K562 (cell line): Measurements from ENCODE around the gene HOXB3. TPM values are rescaled to one million over a fixed set of nuclear protein-coding genes. Genes with fewer than 3 reads are reported as not detected.
A peak's percentile ranks its signal among the peaks of the same experiment; 100 is the strongest.

ENCODE experiments used
- ATAC-seq: fragments of 200-7000 bp; cut with Tn5 transposase; 3 replicates; pipeline ENCODE4 v1.9.1; 2020; ENCODE audit warnings: moderate library complexity
- BruUV-seq: library from RNA; stranded (reverse); fragments of 400-500 nt; replicated peaks from 2 replicates; lab custom pipeline; 2021; lab: Mats Ljungman, UMichigan
- CTCF ChIA-PET: fragments of 300-600 bp; formaldehyde crosslinking; extraction: SDS; loops from one replicate; lab custom pipeline; 2021; ENCODE audit warnings: low intra/inter-chr PET ratio; lab: Yijun Ruan, JAX
- POLR2A ChIA-PET: fragments of 300-600, 350-650 bp; sonication (Branson Sonifier 250); formaldehyde crosslinking; extraction: SDS; loops from one replicate; lab custom pipeline; 2021; ENCODE audit warnings: antibody characterized with exemption, inconsistent platforms; lab: Yijun Ruan, JAX
- DNase-seq, 4 experiments: peaks; one replicate each; pipeline versions ENCODE4 v3.0.0 to v3.0.0-alpha.2; 2011 to 2018; ENCODE audit warnings: low spot score in 3 of 4, mixed read lengths in 3 of 4; ENCODE audit errors: extremely low read depth in 1 of 4
- FAIRE-seq: peaks from 2 replicates; lab custom pipeline; 2011; peaks lifted over from hg19 to GRCh38; lab: Jason Lieb, UNC
- H2AFZ ChIP-seq: 2 replicates; pipeline ENCODE4 v1.6.0; 2011; ENCODE audit warnings: low read depth, low read length, control low read depth, inconsistent platforms
- H3K27ac ChIP-seq: fragments of 200-600 bp; 3 replicates; pipeline ENCODE4 v1.8.0; 2011; ENCODE audit warnings: low read depth, mild to moderate bottlenecking, control low read depth, inconsistent platforms, low read length, moderate library complexity, mixed read lengths; ENCODE audit errors: extremely low read depth
- H3K27me3 ChIP-seq, 2 experiments: fragments of 300-600 bp in 1 of 2; 2 replicates in 1 of 2; 3 replicates in 1 of 2; pipeline versions ENCODE4 v1.6.0 to v1.8.0; 2011; ENCODE audit warnings: inconsistent platforms in 2 of 2, low read length in 2 of 2, mild to moderate bottlenecking in 1 of 2, mixed read lengths in 1 of 2, moderate library complexity in 1 of 2; ENCODE audit not compliant: control insufficient read depth in 2 of 2, insufficient read depth in 2 of 2
- H3K36me3 ChIP-seq: fragments of 300-600 bp; 3 replicates; pipeline ENCODE4 v1.8.0; 2011; ENCODE audit warnings: mild to moderate bottlenecking, low read length, inconsistent platforms; ENCODE audit not compliant: control insufficient read depth, insufficient read depth
- H3K4me1 ChIP-seq, 2 experiments: fragments of 200-600 bp in 1 of 2; replicated peaks in 1 of 2; 2 replicates in 1 of 2; 3 replicates in 1 of 2; pipeline versions ENCODE4 v1.5.1 to v1.8.0; 2011; ENCODE audit warnings: inconsistent platforms in 2 of 2, low read length in 2 of 2, mild to moderate bottlenecking in 1 of 2, mixed read lengths in 1 of 2, moderate library complexity in 1 of 2; ENCODE audit not compliant: control insufficient read depth in 2 of 2, insufficient read depth in 2 of 2
- H3K4me2 ChIP-seq: 2 replicates; pipeline ENCODE4 v1.6.1; 2011; ENCODE audit warnings: low read length, control low read depth, inconsistent platforms, mixed read lengths; ENCODE audit not compliant: insufficient read depth
- H3K4me3 ChIP-seq: fragments of 200-600 bp; sonication (generic), shearing (Covaris generic); 2 replicates; pipeline ENCODE4 v1.5.1; 2016; ENCODE audit warnings: control low read depth, inconsistent platforms
- H3K79me2 ChIP-seq: fragments of 200-600 bp; 3 replicates; pipeline ENCODE4 v1.8.0; 2011; ENCODE audit warnings: low read length, inconsistent platforms; ENCODE audit not compliant: control insufficient read depth, insufficient read depth
- H3K9ac ChIP-seq, 2 experiments: 2 replicates each; pipeline versions ENCODE4 v1.6.0 to v1.6.1; 2011; ENCODE audit warnings: low read depth in 2 of 2, low read length in 2 of 2, control low read depth in 1 of 2, inconsistent platforms in 1 of 2, mild to moderate bottlenecking in 1 of 2, mixed read lengths in 1 of 2; ENCODE audit not compliant: insufficient read depth in 1 of 2
- H3K9me1 ChIP-seq: one replicate; pipeline ENCODE4 v1.6.0; 2011; ENCODE audit warnings: inconsistent platforms, mild to moderate bottlenecking, low read length, moderate library complexity; ENCODE audit not compliant: control insufficient read depth, insufficient read depth
- H3K9me3 ChIP-seq: replicated peaks from 2 replicates; pipeline ENCODE4 v1.5.1; 2011; ENCODE audit warnings: low read depth, low read length, inconsistent platforms; ENCODE audit not compliant: control insufficient read depth, insufficient read depth
- H4K20me1 ChIP-seq: replicated peaks from 2 replicates; pipeline ENCODE4 v1.6.1; 2011; ENCODE audit warnings: low read length, inconsistent platforms, mixed read lengths; ENCODE audit not compliant: control insufficient read depth, insufficient read depth
- BACH1 ChIP-seq: fragments of 200-800 bp; sonication (Bioruptor generic); IDR thresholded peaks from 2 replicates; pipeline ENCODE4 v1.6.1; 2016; ENCODE audit warnings: missing genetic modification characterization, missing compliant biosample characterization
- BCL6 ChIP-seq: fragments of 250-450 bp; sonication (Bioruptor Pico); IDR thresholded peaks from 2 replicates; pipeline ENCODE4 v1.4.0; 2020
- FOXM1 ChIP-seq, 2 experiments: fragments of 450-650 bp in 1 of 2; sonication (generic) in 1 of 2; formaldehyde crosslinking in 1 of 2; IDR thresholded peaks; 2 replicates each; pipeline versions ENCODE4 v1.6.1 to v1.9.0; 2017 to 2022; ENCODE audit warnings: low read depth in 2 of 2, mild to moderate bottlenecking in 2 of 2, missing genetic modification reagents in 1 of 2, moderate library complexity in 1 of 2
- GABPA ChIP-seq: fragments of 200-800 bp; sonication (Bioruptor generic); conservative IDR thresholded peaks from 2 replicates; pipeline ENCODE4 v1.6.1; 2016; ENCODE audit warnings: low read depth, missing genetic modification characterization, missing compliant biosample characterization
- MECOM ChIP-seq: fragments of 250-450 bp; sonication (Bioruptor Pico); IDR thresholded peaks from 2 replicates; pipeline ENCODE4 v1.8.0; 2022; ENCODE audit warnings: inconsistent platforms
- MTA3 ChIP-seq: fragments of 450-650 bp; formaldehyde crosslinking; IDR thresholded peaks from 2 replicates; pipeline ENCODE4 v1.6.1; 2017; ENCODE audit warnings: mild to moderate bottlenecking, borderline replicate concordance
- RBM17 ChIP-seq: fragments of 200-400 bp; formaldehyde crosslinking; IDR thresholded peaks from 2 replicates; pipeline ENCODE4 v1.6.1; 2017; ENCODE audit warnings: low read depth, mild to moderate bottlenecking, low read length, borderline replicate concordance
- TAF1 ChIP-seq: IDR thresholded peaks from 2 replicates; pipeline ENCODE4 v1.6.1; 2011; ENCODE audit warnings: mild to moderate bottlenecking, low read length, moderate library complexity; ENCODE audit not compliant: insufficient read depth, control insufficient read depth, severe bottlenecking; ENCODE audit errors: extremely low read depth
- ZNF23 ChIP-seq: fragments of 250-450 bp; sonication (Bioruptor Pico); IDR thresholded peaks from 2 replicates; pipeline ENCODE4 v1.4.0; 2020; ENCODE audit warnings: mild to moderate bottlenecking
- ZNF354B ChIP-seq: fragments of 250-450 bp; sonication (Bioruptor Pico); IDR thresholded peaks from 2 replicates; pipeline ENCODE4 v1.4.0; 2020
- ZNF75A ChIP-seq: fragments of 450-650 bp; formaldehyde crosslinking; IDR thresholded peaks from 2 replicates; pipeline ENCODE4 v1.4.0; 2020; ENCODE audit warnings: mild to moderate bottlenecking
- WGBS: fragments of 100-300 bp; shearing (Covaris generic); methylation state at CpG from one replicate; pipeline ENCODE4 v1.1.6; 2016; ENCODE audit warnings: low coverage, mixed read lengths; ENCODE audit not compliant: insufficient coverage; ENCODE audit errors: missing lambda C conversion rate; 5-methylcytosine and 5-hydroxymethylcytosine counted together
- in situ Hi-C: fragments of 300-500 bp; cut with MboI; formaldehyde crosslinking; loops from 4 replicates; pipeline ENCODE4 v1.15.0; 2018; ENCODE audit warnings: inconsistent platforms, mixed read lengths
- intact Hi-C: fragments of 100-400 bp; cut with micrococcal nuclease; formaldehyde crosslinking; loops from 2 replicates; pipeline ENCODE4 v1.14.2; 2022
- polyA plus RNA-seq, 8 experiments: library from polyadenylated mRNA; depleted of rRNA in 4 of 8; stranded (reverse) in 5 of 8; unstranded in 3 of 8; fragments of >200 nt; fragmentation: Nextera tagmentation in 2 of 8; fragmentation: Illumina TruSeq in 1 of 8; extraction: Ambion mirVana in 2 of 8; extraction: Trizol in 1 of 8; gene quantifications; 2 replicates each; pipeline versions ENCODE4 v1.2.1 to v1.2.3, GENCODE V29; 2011 to 2014; ENCODE audit warnings: inconsistent platforms in 1 of 8, missing spikeins in 1 of 8
- total RNA-seq, 7 experiments: library from RNA; depleted of rRNA in 6 of 7; stranded (reverse); fragments of >200 nt in 6 of 7; fragmentation: Illumina TruSeq in 2 of 7; extraction: Trizol in 2 of 7; gene quantifications; 2 replicates each; pipeline versions ENCODE4 v1.2.1 to v1.2.3, GENCODE V29; 2011 to 2021; ENCODE audit warnings: low replicate concordance in 1 of 7
- TF ChIP-seq, protein P1 (sequence below): sonication (generic); formaldehyde crosslinking; IDR thresholded peaks from 2 replicates; pipeline ENCODE4 v1.9.0; 2022; ENCODE audit warnings: mild to moderate bottlenecking, missing genetic modification reagents
- TF ChIP-seq, protein P2 (sequence below), 2 experiments: fragments of 450-650 bp; IDR thresholded peaks; 2 replicates each; pipeline ENCODE4 v1.6.1; 2018; ENCODE audit warnings: mild to moderate bottlenecking in 2 of 2, low read depth in 1 of 2; ENCODE audit not compliant: partially characterized antibody in 2 of 2
- TF ChIP-seq, protein P3 (sequence below): fragments of 200-800 bp; sonication (Bioruptor generic); IDR thresholded peaks from 2 replicates; pipeline ENCODE4 v1.6.1; 2017; ENCODE audit warnings: missing genetic modification characterization, missing compliant biosample characterization
- TF ChIP-seq, protein P4 (sequence below): fragments of 450-650 bp; formaldehyde crosslinking; IDR thresholded peaks from 2 replicates; pipeline ENCODE4 v1.4.0; 2020; ENCODE audit warnings: mild to moderate bottlenecking, moderate library complexity

Gene HOXB3
- total and polyA plus RNA-seq, 9 of the 15 experiments (the other 6 are each of a cell fraction or from before 2014, with no cell fraction given), result 2.4 to 41.3 (median 20.2) TPM

DNA sequence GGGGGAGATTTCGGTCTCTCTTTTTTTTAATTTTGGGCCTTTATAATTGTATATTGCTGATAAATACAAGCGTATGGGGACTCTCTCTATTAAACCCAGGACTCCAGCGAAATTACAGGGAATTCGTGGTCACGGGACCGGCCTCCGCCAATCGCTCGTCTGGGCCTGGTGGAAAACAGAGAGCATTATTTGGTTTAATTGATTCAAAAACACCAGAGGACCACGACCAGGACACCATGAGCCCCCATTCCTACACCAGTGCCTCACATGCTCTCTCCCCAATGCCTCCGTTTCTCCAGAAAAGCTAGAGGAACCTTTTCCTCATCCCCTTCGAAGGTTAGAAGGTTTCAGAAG is 45.0 kb downstream of the HOXB3 start, which contains the start of gene HOXB2:
HOXB2 (minus strand) TSS at position 88 of the 354 bp plus-strand sequence. CDS start 198 bp downstream, outside the sequence.
- Histone ChIP-seq H4K20me1 (no peaks in the 10 kb centered on the region), H3K79me2 (peaks cover 92% of the 10 kb centered on the region), H3K9me3 (no peaks in the 10 kb centered on the region), H3K4me1 (peaks cover 24 to 46% of the 10 kb centered on the region in 2 experiments), H3K4me3 (peak within 1 kb of the TSS; percentile 90), H3K27me3 (no peaks in the 10 kb centered on the region), H3K9ac (peak within 1 kb of the TSS; percentile 93 to 99), H2AFZ (peak within 1 kb of the TSS; percentile 30; the same call in 1 of the 2 replicates), H3K27ac (peak within 1 kb of the TSS; percentile 95), H3K36me3 (peaks cover 34% of the 10 kb centered on the region; the same call in 2 of the 3 replicates), H3K9me1 (no peaks in the 10 kb centered on the region), H3K4me2 (peak within 1 kb of the TSS; percentile 81)
- ChIA-PET CTCF (no interaction called here), POLR2A (interaction anchor here (0.6 kb wide), 1 partner anchor 93 kb away, joined by 3 read pairs; no protein-coding TSS in a partner anchor)
- 4% methylated on average over 11 of the region's 12 CpGs for WGBS
- intact Hi-C loops (no loop called here), in situ Hi-C loops (no loop called here)
- DNase-seq, result peak; percentile 68 to 74 (median 68)
- peak; percentile 6; the same call in 1 of the 3 replicates for ATAC-seq
- BruUV-seq, result no TSS peak
- no peak for FAIRE-seq
- TF ChIP-seq MECOM (CRISPR knock-in tag) (no peak), FOXM1 (IDR thresholded peaks at IDR 0.05; ENCODE audit: low read depth) (no peak), FOXM1 (CRISPR knock-in tag; IDR thresholded peaks at IDR 0.05; ENCODE audit: low read depth) (no peak), RBM17 (no peak), BACH1 (no peak), ZNF75A (CRISPR knock-in tag) (no peak), ZNF354B (CRISPR knock-in tag) (no peak), ZNF23 (CRISPR knock-in tag) (no peak), MTA3 (0 out of 2 replicates have a peak, but pooled peaks have one; percentile 11), BCL6 (no peak), TAF1 (no peak), GABPA (no peak)
- TF ChIP-seq, protein P1, sequence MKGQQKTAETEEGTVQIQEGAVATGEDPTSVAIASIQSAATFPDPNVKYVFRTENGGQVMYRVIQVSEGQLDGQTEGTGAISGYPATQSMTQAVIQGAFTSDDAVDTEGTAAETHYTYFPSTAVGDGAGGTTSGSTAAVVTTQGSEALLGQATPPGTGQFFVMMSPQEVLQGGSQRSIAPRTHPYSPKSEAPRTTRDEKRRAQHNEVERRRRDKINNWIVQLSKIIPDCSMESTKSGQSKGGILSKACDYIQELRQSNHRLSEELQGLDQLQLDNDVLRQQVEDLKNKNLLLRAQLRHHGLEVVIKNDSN (CRISPR knock-in tag), result peak; percentile 82
- TF ChIP-seq, protein P2, sequence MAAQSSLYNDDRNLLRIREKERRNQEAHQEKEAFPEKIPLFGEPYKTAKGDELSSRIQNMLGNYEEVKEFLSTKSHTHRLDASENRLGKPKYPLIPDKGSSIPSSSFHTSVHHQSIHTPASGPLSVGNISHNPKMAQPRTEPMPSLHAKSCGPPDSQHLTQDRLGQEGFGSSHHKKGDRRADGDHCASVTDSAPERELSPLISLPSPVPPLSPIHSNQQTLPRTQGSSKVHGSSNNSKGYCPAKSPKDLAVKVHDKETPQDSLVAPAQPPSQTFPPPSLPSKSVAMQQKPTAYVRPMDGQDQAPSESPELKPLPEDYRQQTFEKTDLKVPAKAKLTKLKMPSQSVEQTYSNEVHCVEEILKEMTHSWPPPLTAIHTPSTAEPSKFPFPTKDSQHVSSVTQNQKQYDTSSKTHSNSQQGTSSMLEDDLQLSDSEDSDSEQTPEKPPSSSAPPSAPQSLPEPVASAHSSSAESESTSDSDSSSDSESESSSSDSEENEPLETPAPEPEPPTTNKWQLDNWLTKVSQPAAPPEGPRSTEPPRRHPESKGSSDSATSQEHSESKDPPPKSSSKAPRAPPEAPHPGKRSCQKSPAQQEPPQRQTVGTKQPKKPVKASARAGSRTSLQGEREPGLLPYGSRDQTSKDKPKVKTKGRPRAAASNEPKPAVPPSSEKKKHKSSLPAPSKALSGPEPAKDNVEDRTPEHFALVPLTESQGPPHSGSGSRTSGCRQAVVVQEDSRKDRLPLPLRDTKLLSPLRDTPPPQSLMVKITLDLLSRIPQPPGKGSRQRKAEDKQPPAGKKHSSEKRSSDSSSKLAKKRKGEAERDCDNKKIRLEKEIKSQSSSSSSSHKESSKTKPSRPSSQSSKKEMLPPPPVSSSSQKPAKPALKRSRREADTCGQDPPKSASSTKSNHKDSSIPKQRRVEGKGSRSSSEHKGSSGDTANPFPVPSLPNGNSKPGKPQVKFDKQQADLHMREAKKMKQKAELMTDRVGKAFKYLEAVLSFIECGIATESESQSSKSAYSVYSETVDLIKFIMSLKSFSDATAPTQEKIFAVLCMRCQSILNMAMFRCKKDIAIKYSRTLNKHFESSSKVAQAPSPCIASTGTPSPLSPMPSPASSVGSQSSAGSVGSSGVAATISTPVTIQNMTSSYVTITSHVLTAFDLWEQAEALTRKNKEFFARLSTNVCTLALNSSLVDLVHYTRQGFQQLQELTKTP (IDR thresholded peaks at IDR 0.05; ENCODE audit: low read depth in 1 of 2, partially characterized antibody in 2 of 2), result peak in 1 of 2 experiments; percentile 5
- TF ChIP-seq, protein P3, sequence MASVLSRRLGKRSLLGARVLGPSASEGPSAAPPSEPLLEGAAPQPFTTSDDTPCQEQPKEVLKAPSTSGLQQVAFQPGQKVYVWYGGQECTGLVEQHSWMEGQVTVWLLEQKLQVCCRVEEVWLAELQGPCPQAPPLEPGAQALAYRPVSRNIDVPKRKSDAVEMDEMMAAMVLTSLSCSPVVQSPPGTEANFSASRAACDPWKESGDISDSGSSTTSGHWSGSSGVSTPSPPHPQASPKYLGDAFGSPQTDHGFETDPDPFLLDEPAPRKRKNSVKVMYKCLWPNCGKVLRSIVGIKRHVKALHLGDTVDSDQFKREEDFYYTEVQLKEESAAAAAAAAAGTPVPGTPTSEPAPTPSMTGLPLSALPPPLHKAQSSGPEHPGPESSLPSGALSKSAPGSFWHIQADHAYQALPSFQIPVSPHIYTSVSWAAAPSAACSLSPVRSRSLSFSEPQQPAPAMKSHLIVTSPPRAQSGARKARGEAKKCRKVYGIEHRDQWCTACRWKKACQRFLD (CRISPR knock-in tag), result no peak
- TF ChIP-seq, protein P4, sequence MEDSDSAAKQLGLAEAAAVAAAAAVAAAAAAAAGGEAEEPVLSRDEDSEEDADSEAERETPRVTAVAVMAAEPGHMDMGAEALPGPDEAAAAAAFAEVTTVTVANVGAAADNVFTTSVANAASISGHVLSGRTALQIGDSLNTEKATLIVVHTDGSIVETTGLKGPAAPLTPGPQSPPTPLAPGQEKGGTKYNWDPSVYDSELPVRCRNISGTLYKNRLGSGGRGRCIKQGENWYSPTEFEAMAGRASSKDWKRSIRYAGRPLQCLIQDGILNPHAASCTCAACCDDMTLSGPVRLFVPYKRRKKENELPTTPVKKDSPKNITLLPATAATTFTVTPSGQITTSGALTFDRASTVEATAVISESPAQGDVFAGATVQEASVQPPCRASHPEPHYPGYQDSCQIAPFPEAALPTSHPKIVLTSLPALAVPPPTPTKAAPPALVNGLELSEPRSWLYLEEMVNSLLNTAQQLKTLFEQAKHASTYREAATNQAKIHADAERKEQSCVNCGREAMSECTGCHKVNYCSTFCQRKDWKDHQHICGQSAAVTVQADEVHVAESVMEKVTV, result no peak
